ENCODE measurements around the gene TFAP2A.

TFAP2A gene

GRCh38 chr6:10425975-10426780 is 11.3 kb upstream of the TFAP2A start:
- DNase-seq, result no peak

GRCh38 chr6:10425176-10425974 is 10.5 kb upstream of the TFAP2A start:
- no peak for DNase-seq

DNA sequence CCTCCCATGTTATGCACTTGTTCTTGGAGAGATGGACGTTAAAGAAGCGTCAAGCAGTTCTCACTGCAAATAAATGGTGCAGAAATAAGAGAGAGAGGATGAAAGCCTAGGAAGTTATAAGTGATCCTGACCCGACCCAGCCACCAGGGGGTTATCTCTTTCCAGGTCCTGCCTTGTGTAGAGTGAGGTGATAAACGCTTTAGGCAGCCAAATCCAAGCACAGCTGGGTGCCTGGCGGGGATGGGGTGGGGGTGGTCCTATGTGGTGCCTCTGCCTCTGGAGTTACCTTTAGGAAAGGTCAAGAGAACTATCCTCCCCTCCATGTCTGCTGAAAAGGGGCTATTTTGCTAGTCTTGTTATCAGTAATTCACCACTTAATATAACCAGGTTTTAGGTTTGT is 9.2 kb upstream of the TFAP2A start:
- DNase-seq, result no peak

DNA sequence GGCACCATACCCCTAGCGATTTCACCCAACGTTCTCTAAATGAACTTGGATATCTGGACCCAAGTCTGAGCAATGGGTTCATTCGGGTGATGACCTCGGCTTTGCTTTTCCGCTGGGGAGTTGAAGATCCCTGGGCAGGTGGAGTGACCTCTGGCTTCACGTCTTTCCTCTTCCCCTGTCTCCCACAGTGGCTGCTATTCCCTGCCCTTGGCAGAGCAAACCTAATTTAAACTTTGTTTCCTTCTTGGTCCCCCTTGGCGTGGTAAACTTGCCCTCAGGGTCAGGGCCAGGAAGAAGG is 7.8 kb upstream of the TFAP2A start:
- DNase-seq, result no peak

GRCh38 chr6:10421921-10422736 is 7.3 kb upstream of the TFAP2A start:
- no peak for DNase-seq

GRCh38 chr6:10421158-10421920 is 6.5 kb upstream of the TFAP2A start:
- no peak for DNase-seq

DNA sequence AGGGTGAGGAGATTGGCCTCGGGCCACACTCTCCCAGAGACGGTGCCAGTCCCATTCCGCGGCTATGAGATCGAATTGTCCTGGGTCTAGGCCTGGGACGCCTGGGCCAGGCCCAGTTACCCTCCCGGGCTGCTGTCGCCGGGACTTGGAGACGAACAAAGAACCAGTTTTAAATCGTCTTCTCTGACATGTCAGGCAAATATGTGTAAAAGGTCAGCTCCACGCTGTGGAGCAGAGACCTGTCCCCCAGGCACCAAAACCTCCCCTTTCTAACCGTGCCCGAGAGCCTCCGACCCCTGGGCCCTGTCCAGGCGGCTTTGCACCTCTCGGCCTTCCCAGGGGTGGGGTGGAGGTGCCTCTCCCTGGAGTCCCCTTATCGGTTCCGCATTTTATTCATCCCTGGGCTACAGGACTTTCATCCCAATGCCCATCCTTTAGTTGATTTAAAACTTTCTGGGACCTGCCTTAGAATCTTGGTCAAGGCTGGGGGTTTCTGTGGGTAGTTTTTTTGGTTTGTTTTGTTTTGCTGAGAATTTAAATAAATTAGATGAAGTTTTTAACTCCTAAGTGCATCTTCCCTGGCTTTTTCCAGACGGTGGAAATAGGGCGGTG is 5.8 kb upstream of the TFAP2A start:
- DNase-seq, result no peak

DNA sequence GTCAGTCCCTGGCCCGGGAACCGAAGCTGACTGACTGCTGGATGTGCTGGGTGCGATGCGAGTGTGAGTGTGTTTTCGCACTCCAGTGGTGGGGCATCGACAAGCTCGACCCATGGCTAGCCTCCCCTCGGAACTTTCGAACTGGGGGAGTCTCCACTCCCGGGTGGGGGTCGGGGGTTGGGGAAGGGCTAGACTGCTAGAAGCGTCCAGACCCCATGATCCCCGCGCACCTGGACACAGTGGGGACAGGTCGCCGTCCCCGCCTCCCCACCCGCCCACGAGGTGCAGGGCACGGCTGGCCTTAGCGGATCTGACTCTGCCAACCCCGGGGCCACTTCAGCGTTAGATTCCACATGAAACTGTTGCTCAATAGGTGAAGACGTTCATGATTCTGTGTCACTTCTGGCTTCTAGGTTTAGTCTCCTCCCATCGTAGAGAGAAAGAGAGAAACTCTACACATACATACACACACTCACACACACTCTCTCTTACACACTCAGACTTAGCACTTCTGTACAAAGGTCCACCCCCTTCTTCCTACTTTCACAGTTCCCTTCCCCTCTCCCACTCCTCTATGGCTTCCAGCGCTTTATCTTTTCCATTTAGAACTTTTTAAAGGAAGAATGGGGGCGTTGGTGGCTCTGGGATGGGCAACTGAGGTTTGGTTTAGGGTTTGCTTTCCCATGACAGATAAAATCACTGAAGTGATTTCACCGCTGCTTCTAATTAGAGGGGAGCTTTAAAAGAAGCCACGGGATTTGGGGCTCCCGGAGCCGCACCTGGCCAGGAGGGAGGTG is 5.1 kb upstream of the TFAP2A start:
- DNase-seq, result no peak

GRCh38 chr6:10418862-10419748 is 4.2 kb upstream of the TFAP2A start:
- DNase-seq, result no peak

DNA sequence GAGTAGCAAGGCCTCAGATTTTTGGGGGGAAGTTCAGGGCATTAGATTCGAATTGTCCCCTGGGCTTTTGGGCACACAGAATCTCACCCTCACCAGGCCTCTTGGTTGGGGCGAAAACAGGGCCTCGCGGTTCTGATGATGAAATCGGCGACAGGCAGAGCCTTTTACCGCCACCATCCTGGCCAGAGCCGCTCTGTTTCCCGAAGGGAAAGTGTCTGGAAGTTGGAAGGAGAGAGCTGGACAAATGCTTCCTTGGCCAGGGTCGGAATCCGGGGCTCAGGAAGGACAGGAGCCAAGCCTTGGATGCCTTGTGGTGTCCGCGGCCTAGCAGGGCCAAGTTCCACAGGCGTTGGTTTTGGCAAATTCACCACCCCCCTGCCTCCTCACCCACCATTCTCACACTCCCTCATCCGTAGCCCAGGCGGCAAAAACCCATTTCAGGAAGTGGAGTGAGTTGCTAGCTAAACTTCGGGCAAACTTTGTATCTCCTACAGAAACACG is 3.5 kb upstream of the TFAP2A start:
- no peak for DNase-seq

DNA sequence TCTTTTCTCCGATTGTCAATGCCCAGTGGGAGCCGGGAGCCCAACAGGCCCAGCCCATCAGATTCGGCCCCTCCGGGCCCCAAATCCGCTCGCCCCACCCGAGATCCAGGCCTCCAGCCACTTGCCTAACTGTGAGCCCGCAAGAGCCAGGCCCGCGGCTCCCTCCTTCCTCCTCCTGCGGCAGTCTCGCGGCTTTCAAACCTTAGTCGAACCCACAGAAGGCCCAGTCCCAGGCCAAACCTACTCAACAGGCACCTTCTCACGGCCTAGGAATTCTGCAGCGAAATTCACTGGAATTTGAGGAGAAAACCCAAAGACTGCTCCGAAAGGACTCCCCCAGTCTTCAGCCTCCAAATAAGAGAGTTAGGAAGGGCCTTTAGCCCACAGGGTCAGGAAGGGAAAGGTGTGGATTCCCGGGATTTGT is 2.8 kb upstream of the TFAP2A start:
- no peak for DNase-seq

GRCh38 chr6:10416863-10417641 is 2.2 kb upstream of the TFAP2A start:
- DNase-seq, result no peak

DNA sequence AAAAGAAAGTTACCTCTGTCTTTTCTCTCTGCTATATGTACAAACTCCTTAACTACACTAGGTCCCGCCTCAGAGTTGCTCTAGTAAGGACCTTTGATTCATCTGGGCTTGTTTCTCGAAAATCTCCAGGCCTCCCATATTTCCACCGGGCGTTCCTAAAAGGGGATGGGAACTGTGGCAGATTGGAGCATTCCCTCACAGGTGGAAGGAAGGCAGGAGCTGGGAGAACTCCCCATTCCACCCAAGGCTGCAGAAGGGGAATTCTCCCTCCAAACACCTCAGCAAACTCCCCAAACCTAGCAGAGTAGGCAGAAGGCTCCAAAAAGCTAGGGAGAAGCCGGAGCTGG is 1.6 kb upstream of the TFAP2A start:
- DNase-seq, result no peak

- no peak for DNase-seq
These were observed 975 bp upstream of the TFAP2A start for GRCh38 chr6:10415617-10416480.

GRCh38 chr6:10413850-10414738 is 780 bp downstream of the TFAP2A start:
- DNase-seq, result no peak

DNA sequence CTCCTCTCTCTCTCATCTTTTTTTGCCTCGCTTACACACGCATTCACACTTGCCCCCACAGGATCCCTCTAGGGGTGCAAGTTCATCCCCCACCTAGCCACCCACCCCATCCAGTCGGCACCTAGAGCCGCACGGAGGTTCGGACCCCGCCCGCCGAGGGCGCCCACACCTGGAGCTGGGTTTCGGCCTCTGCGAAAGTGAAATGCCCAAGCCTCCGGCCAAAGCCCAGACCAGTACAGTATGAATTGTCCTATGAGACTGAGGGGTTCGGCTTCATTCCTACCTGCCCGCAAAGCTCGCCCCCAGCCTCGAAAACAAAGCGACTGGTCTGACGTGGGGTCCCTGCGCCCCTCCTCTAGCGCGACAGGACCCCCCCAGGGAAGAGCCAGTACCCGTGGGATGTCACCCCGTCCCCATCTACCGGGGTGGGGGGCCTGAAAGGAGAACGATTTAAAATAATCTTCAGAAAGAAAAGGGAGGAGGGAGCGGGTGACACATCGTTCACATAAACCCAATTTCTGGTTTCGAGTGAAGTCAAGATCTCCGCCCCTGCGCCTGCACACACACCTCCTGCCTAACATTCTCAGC is 1.5 kb downstream of the TFAP2A start:
- no peak for DNase-seq

All from stimulated activated CD4-positive, alpha-beta T cell treated with anti-CD3 and anti-CD28 coated beads, Interleukin-2, amount 100 ng/mL, for 24 hours (primary cell).